Hematopoietic multipotent progenitor cell treated with erythropoietin and hydrocortisone succinate and interleukin-3 and kit ligand, for 4 days (in vitro differentiated cells): ENCODE measurements around the gene ZFPM1.

Experiments
- DNase-seq: peaks from one replicate; pipeline ENCODE4 v3.0.0-alpha.2; 2015

Gene ZFPM1

GRCh38 chr16:88549671-88550245, 96.7 kb downstream of the ZFPM1 start:
- peak; percentile 63 for DNase-seq

GRCh38 chr16:88550246-88550661, 97.2 kb downstream of the ZFPM1 start:
- DNase-seq: no peak

GRCh38 chr16:88552166-88552565, 99.1 kb downstream of the ZFPM1 start:
- no peak for DNase-seq

GRCh38 chr16:88552815-88553214, 99.7 kb downstream of the ZFPM1 start:
- DNase-seq: no peak

GRCh38 chr16:88553739-88554138, 100.7 kb downstream of the ZFPM1 start:
- no peak for DNase-seq

GRCh38 chr16:88554711-88555264, 101.7 kb downstream of the ZFPM1 start:
- DNase-seq: no peak

GRCh38 chr16:88556294-88556988, 103.4 kb downstream of the ZFPM1 start:
- no peak for DNase-seq

GRCh38 chr16:88558457-88559442, 105.7 kb downstream of the ZFPM1 start:
- peak; percentile 81 for DNase-seq

- DNase-seq: peak; percentile 70
These were observed 107.8 kb downstream of the ZFPM1 start for GRCh38 chr16:88560714-88561484.

- peak; percentile 76 for DNase-seq
These were observed 108.6 kb downstream of the ZFPM1 start for GRCh38 chr16:88561485-88562359.

- DNase-seq: no peak
These were observed 113.1 kb downstream of the ZFPM1 start for GRCh38 chr16:88566158-88566557.

GRCh38 chr16:88568710-88569613, 115.9 kb downstream of the ZFPM1 start:
- no peak for DNase-seq

- peak; percentile 39 for DNase-seq
These were observed 116.5 kb downstream of the ZFPM1 start for GRCh38 chr16:88569614-88569984.

GRCh38 chr16:88569985-88570690, 117.1 kb downstream of the ZFPM1 start, which contains the start of gene ZC3H18:
Gene ZC3H18 (plus strand): TSS chr16:88570403. CDS start chr16:88577124, 6,721 bp downstream.
- DNase-seq: peak; percentile 98

GRCh38 chr16:88570691-88571092, 117.6 kb downstream of the ZFPM1 start:
- peak; percentile 69 for DNase-seq

- DNase-seq: no peak
These were observed 122.2 kb downstream of the ZFPM1 start for GRCh38 chr16:88575251-88575650.

- no peak for DNase-seq
These were observed 123.2 kb downstream of the ZFPM1 start for GRCh38 chr16:88576307-88576706.

GRCh38 chr16:88577166-88577565, 124.1 kb downstream of the ZFPM1 start:
- no peak for DNase-seq
